Dermis lymphatic vessel endothelial cell (primary cell): ENCODE measurements around the gene LURAP1L. TPM values are rescaled to one million over a fixed set of nuclear protein-coding genes. Genes with fewer than 3 reads are reported as not detected.

ENCODE experiments used
- total RNA-seq: library from RNA; depleted of rRNA; stranded (reverse); fragments of >200 nt; gene quantifications from 2 replicates; pipeline ENCODE4 v1.2.1, GENCODE V29; 2014

LURAP1L gene
- 0.69 and 1.3 TPM in 2 replicates for total RNA-seq

GRCh38 chr9:12774861-12775678 lies at the start of gene LURAP1L:
LURAP1L (plus strand) TSS chr9:12775020; CDS start chr9:12775716, 696 bp downstream.

Other genes starting within 250 kb of the LURAP1L start
- 0.09 and 0.22 TPM in 2 replicates for gene TYRP1, start 81.6 kb upstream of the LURAP1L start, total RNA-seq